HUES6 (cell line): ENCODE data around the gene SMPX.

Source experiments
- H3K27ac ChIP-seq: 2 replicates; pipeline ENCODE4 v1.7.0; 2013; ENCODE audit warnings: low read depth, mild to moderate bottlenecking, low read length, inconsistent platforms
- H3K27me3 ChIP-seq: 2 replicates; pipeline ENCODE4 v1.6.1; 2013; ENCODE audit warnings: low read length; ENCODE audit not compliant: control insufficient read depth, insufficient read depth
- H3K36me3 ChIP-seq: 2 replicates; pipeline ENCODE4 v1.6.1; 2013; ENCODE audit warnings: low read length; ENCODE audit not compliant: control insufficient read depth, insufficient read depth
- H3K4me1 ChIP-seq: 2 replicates; pipeline ENCODE4 v1.6.1; 2013; ENCODE audit warnings: low read length; ENCODE audit not compliant: control insufficient read depth, insufficient read depth
- H3K4me3 ChIP-seq: 2 replicates; pipeline ENCODE4 v1.5.1; 2013; ENCODE audit warnings: low read depth, low read length
- H3K9ac ChIP-seq: one replicate; pipeline ENCODE4 v1.6.1; 2013; ENCODE audit warnings: mild to moderate bottlenecking, low read length
- H3K9me3 ChIP-seq: 2 replicates; pipeline ENCODE4 v1.6.1; 2013; ENCODE audit warnings: low read depth, low read length; ENCODE audit not compliant: control insufficient read depth, insufficient read depth

SMPX gene

GRCh38 chrX:21683941-21684340 is 74.0 kb downstream of the SMPX start:
- H3K4me3 ChIP-seq, result no peak overlapping the region
- no peak overlapping the region for H3K27ac ChIP-seq
- no peaks in the 10 kb centered on the region for H3K4me1 ChIP-seq
- no peaks in the 10 kb centered on the region for H3K36me3 ChIP-seq
- H3K9ac ChIP-seq, result no peak overlapping the region
- H3K9me3 ChIP-seq, result no peaks in the 10 kb centered on the region
- H3K27me3 ChIP-seq, result peaks cover 7% of the 10 kb centered on the region; the same call in 1 of the 2 replicates

- no peak overlapping the region for H3K27ac ChIP-seq
- peaks cover 8% of the 10 kb centered on the region; the same call in 1 of the 2 replicates for H3K4me1 ChIP-seq
- H3K36me3 ChIP-seq, result no peaks in the 10 kb centered on the region
- no peak overlapping the region for H3K4me3 ChIP-seq
- H3K27me3 ChIP-seq, result peaks cover 4% of the 10 kb centered on the region; the same call in 1 of the 2 replicates
- no peak overlapping the region for H3K9ac ChIP-seq
- no peaks in the 10 kb centered on the region for H3K9me3 ChIP-seq
These were observed 79.8 kb downstream of the SMPX start for GRCh38 chrX:21678048-21678612.

GRCh38 chrX:21675931-21676330 is 82.0 kb downstream of the SMPX start:
- Histone ChIP-seq H3K36me3 (no peaks in the 10 kb centered on the region), H3K4me1 (peaks cover 8% of the 10 kb centered on the region; the same call in 1 of the 2 replicates), H3K9ac (no peak overlapping the region), H3K27me3 (peaks cover 2% of the 10 kb centered on the region; the same call in 1 of the 2 replicates), H3K27ac (no peak overlapping the region), H3K4me3 (no peak overlapping the region), H3K9me3 (no peaks in the 10 kb centered on the region)

DNA sequence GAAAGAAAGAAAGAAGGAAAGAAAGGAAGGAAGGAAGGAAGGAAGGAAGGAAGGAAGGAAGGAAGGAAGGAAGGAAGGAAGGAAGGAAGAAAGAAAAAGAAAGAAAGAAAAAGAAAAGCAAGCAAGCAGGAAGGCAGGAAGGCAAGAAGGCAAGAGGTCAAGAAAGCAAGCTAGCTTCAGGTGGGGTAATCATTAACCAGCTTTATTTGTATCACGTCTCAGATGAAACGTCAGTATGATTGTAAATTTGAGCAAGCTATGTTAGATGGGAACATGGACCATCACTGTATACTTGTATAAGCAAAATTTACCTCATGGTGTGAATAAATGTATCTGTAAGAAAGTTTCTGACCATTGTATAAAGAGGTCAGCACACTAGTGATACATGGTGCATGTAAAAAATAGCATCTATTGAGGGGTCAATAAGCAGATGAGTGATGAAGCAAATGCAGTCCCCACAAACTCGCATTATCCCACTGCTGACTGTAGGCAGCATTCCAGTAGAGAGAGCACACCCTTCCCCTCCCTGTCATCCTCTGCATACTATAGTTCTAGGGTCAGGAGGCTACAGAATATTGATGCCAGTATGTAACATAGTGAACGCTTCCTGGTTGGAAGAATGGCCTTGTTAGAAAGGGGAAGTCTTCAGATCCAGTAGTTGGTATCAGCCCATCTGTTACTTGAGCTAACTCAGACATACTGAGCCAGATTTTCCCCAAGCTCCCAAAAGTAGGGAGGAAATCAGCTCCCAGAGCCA is 83.3 kb downstream of the SMPX start:
- Histone ChIP-seq H3K27me3 (peaks cover 2% of the 10 kb centered on the region; the same call in 1 of the 2 replicates), H3K27ac (no peak overlapping the region), H3K36me3 (no peaks in the 10 kb centered on the region), H3K9me3 (no peaks in the 10 kb centered on the region), H3K4me3 (no peak overlapping the region), H3K9ac (no peak overlapping the region), H3K4me1 (peaks cover 8% of the 10 kb centered on the region; the same call in 1 of the 2 replicates)

DNA sequence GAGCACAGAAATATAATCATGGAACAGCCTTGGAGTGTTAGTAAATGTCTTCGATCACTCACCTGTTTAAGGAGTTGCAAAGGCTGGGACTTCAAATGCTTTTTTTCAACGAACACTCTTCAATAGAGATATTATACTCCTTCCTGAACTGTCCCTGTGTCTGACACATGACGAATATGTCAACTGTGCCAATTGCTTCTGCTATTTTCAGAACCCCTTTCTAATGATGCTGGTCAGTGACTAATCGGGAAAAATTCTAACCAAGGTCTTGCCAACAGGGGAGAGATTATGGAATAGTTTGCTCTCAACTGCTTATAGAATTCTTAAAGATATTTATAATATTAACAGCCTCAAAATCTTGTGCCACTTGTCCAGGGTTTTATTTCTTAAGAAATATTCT is 91.2 kb downstream of the SMPX start:
- no peaks in the 10 kb centered on the region; the same call in 1 of the 2 replicates for H3K27me3 ChIP-seq
- H3K9me3 ChIP-seq, result no peaks in the 10 kb centered on the region
- H3K27ac ChIP-seq, result no peak overlapping the region
- H3K4me1 ChIP-seq, result no peaks in the 10 kb centered on the region
- H3K4me3 ChIP-seq, result no peak overlapping the region
- H3K36me3 ChIP-seq, result no peaks in the 10 kb centered on the region
- H3K9ac ChIP-seq, result no peak overlapping the region

DNA sequence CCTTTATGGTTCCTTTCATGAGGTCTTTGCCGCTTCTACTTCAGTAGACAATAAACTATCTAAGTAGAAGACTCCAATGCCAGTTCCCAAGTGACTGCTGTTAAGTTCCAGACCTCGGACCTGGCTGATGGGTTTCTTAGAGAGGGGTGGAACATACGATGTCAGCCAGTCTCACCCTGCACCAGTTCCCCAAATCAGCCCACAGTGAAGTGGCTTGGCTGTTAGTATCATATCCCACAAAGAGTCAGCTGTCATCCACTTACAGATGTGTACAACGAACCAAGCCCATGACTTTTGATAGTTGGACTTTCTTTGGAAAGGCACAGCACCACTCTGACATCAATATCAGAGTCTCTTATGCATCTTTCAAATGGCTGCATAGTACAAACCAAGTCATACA is 91.7 kb downstream of the SMPX start:
- Histone ChIP-seq H3K9ac (no peak overlapping the region), H3K36me3 (no peaks in the 10 kb centered on the region), H3K27me3 (no peaks in the 10 kb centered on the region; the same call in 1 of the 2 replicates), H3K4me1 (no peaks in the 10 kb centered on the region), H3K27ac (no peak overlapping the region), H3K9me3 (no peaks in the 10 kb centered on the region), H3K4me3 (no peak overlapping the region)

DNA sequence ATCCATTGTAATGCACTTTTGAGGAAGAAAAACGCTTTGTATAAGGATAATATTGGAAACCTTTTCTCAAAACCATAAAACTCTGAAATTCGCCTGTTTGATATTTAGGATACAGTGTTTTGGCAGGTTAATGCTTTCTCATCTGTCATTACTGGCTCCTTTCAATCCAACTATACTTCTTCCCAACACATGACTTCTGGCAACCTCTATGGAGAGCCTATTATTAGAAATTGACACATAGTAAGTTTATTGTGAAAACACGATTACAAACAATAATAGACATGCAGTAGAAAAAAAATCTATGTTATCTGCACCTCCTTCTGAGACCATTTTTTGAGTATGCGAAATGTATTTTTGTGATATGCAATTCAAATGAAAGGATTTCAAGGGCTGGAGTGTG is 95.2 kb downstream of the SMPX start:
- no peaks in the 10 kb centered on the region; the same call in 1 of the 2 replicates for H3K27me3 ChIP-seq
- no peak overlapping the region for H3K4me3 ChIP-seq

GRCh38 chrX:21661316-21661715 is 96.6 kb downstream of the SMPX start:
- Histone ChIP-seq H3K4me1 (no peaks in the 10 kb centered on the region), H3K27ac (no peak overlapping the region), H3K36me3 (no peaks in the 10 kb centered on the region), H3K4me3 (no peak overlapping the region), H3K9me3 (no peaks in the 10 kb centered on the region), H3K27me3 (no peaks in the 10 kb centered on the region; the same call in 1 of the 2 replicates), H3K9ac (no peak overlapping the region)

More for the DNA sequence above, 95.2 kb downstream of the SMPX start:
- Histone ChIP-seq H3K9me3 (no peaks in the 10 kb centered on the region), H3K27ac (no peak overlapping the region), H3K4me1 (no peaks in the 10 kb centered on the region), H3K9ac (no peak overlapping the region), H3K36me3 (no peaks in the 10 kb centered on the region)

GRCh38 chrX:21660156-21660555 is 97.8 kb downstream of the SMPX start:
- Histone ChIP-seq H3K36me3 (no peaks in the 10 kb centered on the region), H3K27me3 (no peaks in the 10 kb centered on the region; the same call in 1 of the 2 replicates), H3K9me3 (no peaks in the 10 kb centered on the region), H3K4me1 (no peaks in the 10 kb centered on the region), H3K9ac (no peak overlapping the region), H3K27ac (no peak overlapping the region), H3K4me3 (no peak overlapping the region)

GRCh38 chrX:21659320-21659719 is 98.6 kb downstream of the SMPX start:
- no peaks in the 10 kb centered on the region for H3K9me3 ChIP-seq
- H3K4me1 ChIP-seq, result no peaks in the 10 kb centered on the region
- H3K36me3 ChIP-seq, result no peaks in the 10 kb centered on the region
- H3K27me3 ChIP-seq, result no peaks in the 10 kb centered on the region; the same call in 1 of the 2 replicates
- H3K4me3 ChIP-seq, result no peak overlapping the region; the same call in 1 of the 2 replicates
- no peak overlapping the region for H3K27ac ChIP-seq
- no peak overlapping the region for H3K9ac ChIP-seq

DNA sequence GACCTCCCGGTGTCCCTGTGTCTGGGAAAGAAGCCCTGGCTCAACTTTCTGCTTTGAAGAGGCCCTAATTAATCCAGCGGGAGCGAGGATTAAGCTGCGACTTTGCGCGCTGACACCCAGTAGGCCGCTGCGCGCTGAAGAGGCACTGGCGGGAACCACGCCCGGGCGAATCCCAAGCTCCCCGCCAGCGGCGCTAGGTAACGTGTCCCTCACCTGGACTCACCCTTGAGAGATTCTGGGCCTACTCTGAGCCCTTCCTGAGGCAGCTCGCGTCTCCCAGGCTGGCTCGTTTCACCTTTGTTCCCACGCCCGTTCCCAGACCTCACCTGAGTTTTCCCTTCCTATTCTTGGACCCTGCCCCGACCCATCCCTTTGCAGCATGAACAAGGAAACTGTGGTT is 99.2 kb downstream of the SMPX start:
- H3K4me3 ChIP-seq, result peak overlapping the region; percentile 49; the same call in 1 of the 2 replicates

More for the DNA sequence above, 99.2 kb downstream of the SMPX start:
- Histone ChIP-seq H3K27ac (no peak overlapping the region), H3K9me3 (no peaks in the 10 kb centered on the region), H3K36me3 (no peaks in the 10 kb centered on the region), H3K27me3 (no peaks in the 10 kb centered on the region; the same call in 1 of the 2 replicates), H3K9ac (no peak overlapping the region), H3K4me1 (no peaks in the 10 kb centered on the region)
